Central memory CD4-positive, alpha-beta T cell (primary cell): ENCODE data around the gene GLRX.
A peak's percentile ranks its signal among the peaks of the same experiment; 100 is the strongest.

Experiments used
- DNase-seq: peaks from one replicate; pipeline ENCODE4 v3.0.0; 2022
- total RNA-seq, 3 experiments: gene quantifications; one replicate each; lab custom pipeline; 2026; lab: John Stamatoyannopoulos, UW

Gene GLRX, protein sequence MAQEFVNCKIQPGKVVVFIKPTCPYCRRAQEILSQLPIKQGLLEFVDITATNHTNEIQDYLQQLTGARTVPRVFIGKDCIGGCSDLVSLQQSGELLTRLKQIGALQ
- total RNA-seq = 6.4 to 41.3 (median 28.6) reads per million in 3 experiments

DNA sequence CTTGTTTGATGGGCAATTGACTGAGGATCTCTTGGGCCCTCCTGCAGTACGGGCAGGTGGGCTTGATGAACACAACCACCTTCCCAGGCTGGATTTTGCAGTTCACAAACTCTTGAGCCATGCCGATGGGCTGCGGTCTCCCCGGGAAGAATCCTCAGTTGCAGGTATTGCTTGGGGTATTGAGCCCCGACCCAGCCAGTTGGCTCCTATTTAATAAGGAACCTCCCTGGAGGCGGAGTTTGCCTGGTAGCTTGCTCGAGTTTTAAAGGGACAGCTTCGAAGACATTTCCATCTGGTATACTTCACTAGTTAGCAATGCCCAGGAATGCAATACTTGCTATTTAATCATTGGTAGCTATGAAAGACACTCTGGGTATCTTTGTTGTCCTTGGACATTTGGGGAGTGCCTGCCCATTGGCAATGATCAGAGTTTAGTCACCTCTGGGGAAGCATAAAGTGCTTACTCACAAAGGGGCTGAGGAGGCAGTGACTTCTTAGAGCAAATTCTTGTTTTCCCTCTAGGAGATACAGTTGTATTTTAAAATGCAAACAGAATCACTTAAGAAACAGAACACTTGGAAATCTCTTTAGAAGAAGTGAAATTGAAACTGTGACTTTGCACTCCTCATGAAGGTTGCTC is at the start of gene GLRX:
TSS of gene GLRX (minus strand) at position 185 of the 640 bp plus-strand sequence. CDS start at position 121, 64 bp downstream.
- DNase-seq = peak; percentile 66

DNA sequence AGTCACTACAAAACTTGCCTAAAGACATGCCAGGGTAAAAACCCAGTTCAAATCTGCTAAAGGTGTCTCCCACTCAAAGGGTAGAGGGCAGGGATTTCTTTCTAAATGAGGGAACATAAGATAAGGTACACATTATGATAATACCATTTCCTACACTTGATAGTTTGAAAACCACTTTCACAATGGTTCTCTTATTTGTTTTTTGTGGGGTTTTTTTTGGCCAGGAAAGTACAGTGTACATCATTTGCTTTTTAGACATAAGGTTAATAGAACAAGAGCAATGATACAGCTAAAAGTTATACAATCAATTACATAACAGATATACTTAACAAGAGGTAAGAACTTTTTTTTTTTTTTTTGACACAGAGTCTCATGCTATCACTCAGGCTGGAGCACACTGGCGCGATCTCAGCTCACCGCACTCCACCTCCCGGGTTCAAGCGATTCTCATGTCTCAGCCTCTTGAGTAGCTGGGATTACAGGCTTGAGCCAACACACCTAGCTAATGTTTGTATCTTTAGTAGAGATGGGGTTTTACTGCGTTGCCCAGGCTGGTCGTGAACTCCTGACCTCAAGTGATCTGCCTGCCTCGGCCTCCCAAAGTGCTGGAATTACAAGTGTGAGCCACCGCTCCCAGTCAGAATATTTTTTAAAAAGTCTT is 48.8 kb upstream of the GLRX start:
- DNase-seq = no peak

DNA sequence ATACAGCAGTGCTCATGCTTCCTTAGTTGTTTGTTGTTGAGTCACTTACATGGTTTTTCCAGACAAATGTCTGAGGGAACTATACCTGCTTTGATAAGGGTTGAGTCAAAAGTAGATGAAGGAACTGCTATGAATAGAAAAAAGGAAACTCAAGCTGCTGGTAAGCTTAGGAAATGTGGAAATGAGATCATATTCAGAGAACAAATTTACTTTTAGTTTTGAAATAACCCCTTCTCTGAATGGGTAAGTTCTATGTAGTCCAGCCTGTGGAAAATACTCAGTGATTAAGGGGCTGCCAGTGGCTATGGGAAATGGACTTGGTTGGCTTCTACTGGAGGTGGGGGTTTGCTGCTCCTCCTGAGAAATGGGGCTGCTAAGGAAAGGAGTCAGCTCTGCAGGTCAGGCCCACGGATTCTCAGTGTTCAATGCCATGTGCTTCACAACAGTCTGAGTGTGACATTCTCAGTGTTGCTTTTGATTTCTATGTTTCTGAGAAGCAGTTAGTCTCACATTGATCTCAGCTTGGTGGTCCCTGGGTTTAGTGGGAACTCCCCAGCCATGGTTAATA is 47.7 kb upstream of the GLRX start:
- DNase-seq = no peak

DNA sequence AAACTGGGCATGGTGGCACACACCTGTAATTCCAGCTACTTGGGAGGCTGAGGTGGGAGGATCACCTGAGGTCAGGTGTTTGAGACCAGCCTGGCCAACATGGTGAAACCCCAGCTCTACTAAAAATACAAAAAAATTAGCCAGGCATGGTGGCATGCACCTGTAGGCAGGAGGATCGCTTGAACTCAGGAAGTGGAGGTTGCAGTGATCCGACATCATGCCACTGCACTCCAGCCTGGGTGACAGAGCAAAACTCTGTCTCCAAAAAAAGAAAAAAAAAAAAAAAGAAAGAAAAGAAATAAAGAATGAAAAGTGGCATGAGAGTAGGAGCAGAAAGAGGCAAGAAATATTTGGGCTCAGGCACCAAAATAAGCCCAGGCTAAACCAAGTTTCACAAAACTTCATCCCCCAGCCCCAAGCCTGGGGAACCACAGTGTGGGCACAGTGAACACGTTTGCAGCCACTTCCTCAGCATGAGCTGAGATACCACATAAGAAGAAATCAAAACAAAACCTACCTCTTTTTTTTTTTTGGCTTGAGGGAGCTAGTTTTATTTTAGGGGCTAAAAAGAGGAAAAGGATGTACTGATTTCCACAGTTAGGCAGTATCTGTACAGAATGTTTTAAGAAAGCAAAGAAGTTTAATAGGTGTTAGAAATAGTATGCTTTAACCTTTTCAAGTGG is 46.8 kb upstream of the GLRX start:
- peak; percentile 76 for DNase-seq

DNA sequence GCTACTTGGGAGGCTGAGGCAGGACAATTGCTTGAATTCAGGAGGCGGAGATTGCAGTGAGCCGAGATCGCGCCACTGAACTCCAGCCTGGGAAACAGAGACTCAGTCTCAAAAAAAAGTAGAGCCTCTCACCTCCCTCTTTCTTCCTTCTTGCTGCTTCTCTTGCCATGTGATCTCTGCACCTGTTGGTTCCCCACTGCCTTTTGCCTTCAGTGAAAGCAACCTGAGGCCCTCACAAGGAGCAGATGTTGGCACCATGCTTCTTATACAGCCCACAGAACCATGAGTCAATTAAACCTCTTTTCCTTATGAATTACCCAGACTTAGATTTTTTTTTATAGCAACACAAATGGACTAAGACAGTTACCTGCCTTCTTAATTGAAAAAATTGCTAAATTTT is 45.6 kb upstream of the GLRX start:
- DNase-seq = no peak

DNA sequence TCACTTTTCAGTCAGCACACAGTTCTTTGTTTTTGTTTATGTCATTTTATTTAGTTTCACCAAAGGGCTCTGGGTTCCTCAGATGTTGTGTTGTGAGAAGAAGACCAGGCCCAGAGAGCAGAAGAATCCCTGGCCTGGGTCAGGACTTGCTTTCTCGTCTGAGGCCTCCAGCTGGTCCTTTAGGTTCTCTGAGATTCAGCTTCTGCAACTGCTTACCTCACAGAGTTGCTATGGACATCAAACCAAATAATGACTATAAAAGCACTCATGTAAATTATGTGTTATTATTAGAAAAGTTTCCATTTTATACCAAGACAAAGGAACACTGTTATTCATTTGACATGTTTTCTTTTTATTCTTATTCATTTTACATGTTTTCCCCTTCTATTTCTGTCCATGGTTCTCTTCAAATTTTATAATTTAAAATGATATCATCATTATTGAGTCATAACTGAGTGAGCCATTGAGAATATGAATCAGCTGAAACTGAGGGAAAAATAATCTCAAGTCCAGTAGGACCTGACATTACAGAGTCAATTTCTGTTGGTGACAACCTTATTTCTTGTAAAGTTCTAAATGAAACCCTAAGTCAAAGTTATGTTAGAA is 44.0 kb upstream of the GLRX start:
- DNase-seq = no peak

DNA sequence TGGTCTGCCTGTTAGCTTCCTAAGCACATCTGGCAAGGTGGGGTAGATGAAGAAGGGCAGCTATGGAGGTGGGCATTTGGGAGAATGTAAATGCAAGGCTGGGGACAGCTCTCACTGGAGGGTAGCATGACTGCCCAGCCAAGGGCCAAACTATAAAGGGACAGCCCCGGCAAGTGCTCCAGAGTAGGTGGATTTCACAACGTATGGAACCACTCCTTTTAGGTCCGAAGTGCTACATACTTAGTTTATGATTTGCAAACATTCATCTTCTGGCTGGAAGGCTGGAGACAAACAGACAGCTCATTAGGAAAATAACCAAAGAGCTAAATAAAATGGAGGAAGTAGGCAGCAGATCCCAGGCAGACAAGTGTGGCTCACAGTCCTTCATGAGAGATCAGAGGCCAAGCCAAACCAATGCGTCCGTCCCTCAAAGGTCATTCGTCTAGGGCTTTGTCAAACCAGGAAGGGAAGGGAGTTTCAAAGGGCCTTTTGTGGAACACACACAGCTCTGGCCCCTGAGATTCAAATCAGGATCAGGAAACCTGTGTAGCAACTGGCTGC is 42.5 kb upstream of the GLRX start:
- DNase-seq = no peak

DNA sequence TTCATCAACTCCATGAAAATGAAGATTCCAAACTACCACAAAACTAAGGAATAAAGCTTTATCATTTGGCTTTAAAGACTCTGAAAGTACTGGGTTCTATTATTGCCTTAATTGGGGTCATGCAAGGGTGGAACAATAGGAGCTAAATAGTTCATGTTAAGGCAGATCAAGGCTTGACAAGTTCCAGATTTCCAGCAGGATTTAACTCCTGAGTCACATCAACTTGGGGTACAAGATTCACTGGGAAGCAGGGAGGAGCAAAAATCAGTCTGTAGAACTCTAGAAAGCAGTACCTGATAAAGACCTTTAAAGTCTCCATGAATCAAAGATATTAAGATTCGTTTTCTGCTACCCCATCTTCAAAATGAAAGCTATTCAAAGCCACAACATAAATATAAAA is 41.9 kb upstream of the GLRX start:
- no peak for DNase-seq

DNA sequence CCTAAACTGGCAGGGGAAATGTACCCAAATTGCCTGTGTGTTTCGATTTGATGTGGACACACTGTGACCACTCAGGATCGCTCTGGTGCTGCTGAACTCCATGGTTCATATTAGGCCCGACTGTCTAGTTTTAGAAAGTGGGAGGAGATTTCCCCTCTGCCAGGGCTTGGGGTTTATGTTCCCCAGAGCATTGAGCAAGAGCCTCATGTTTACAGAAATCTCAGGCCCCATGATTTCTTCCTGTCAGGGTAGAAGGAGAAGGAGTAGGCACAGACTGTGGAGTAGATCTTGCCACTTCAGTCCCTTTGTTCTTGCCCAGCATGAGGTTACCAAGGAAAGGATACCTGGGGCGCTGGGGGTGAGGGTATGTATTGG is 40.8 kb upstream of the GLRX start:
- DNase-seq = no peak

DNA sequence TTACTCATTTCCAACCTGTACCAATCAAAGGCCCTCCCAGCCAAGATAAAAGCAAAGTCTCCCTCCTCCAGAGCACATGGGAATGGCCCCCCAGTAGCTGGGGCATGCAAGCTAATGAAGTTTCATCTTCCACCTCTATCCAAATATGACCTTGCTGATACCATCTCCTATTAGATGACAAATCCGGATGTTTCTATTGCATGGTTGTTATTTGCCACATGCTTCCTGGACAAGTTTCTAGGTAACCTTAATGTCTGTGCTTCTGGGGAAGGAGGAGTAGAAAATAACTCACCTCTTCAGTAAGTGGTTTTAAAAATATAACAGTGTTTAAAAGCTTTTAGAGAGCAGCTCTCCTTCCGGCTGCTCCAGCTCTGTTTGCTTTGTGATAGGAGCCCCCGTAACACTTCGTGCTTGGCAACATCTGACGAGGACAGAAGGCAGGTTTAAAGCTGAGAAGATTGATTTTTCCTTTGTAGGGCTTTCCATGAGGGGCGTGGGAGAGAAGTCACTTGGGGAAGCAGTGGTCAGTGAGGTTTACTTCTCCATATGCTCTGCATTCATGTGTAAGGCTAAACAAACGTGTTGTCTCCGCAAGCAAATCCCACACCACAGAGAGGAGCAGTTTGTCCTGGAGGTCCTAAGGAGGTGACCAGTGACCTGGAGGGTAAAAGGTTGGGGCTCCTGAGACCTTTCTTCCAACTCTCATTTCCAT is 40.3 kb upstream of the GLRX start:
- no peak for DNase-seq

DNA sequence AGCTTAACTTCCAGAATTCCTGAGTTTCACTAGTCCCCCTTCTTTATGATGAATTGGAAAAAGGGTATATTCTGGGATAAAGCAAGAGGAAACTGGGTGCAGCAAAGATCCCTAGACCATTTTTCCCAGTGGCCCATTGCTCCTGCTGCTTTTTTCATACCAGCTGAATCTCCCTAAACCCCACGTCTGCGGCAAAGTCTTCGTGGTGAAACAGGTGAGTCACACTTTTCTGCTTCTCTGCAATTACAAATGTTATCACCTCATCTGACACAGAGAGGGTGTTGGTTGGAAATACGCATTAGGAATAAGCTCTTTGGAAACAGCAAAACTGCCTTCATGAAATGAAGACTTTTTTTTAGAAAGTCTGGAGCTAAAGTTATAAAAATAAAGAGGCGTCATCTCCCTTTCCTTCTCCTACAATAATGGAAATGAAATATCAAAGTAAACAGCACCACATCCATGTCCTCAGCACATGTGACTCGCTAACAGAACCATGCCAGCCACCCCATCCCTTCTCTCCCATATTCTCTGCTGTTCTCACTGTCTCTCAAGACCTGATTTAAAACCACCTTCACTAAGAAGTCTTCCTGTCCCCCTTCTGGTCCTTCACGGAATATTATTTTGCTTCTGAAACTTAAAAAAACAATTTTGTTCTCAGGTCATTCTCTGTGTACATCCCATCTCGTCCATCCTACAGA is 39.5 kb upstream of the GLRX start:
- DNase-seq = peak; percentile 10

DNA sequence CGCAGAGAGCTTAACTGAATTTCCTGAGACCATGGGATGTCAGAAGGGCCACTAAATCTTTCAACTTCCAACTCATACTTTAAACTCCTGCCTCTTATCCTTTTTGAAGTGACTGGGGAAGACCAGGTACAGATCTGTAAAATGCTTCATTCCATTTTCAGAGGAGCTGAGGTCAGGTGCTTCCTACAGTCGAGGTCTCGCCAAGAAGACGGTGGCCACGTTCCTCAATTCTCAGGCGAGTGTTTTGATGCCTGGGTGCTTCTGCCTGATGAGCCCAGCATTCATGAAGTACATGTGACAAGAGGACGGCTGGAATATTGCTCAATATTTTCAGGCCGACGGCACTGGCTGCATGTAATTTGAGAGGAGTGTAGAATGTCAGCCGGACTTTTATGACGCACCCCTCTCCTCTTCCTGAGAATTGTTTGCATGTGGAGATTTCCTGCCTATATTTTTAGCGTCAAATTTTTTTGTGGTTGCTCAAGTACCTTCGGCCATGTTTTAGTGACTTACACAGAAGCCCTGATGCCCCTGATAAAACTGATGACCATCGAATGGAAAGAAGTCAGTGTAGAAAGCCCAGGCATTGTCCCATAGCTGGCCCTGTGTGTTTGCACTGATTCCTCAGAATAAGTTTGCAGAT is 38.8 kb upstream of the GLRX start:
- no peak for DNase-seq

DNA sequence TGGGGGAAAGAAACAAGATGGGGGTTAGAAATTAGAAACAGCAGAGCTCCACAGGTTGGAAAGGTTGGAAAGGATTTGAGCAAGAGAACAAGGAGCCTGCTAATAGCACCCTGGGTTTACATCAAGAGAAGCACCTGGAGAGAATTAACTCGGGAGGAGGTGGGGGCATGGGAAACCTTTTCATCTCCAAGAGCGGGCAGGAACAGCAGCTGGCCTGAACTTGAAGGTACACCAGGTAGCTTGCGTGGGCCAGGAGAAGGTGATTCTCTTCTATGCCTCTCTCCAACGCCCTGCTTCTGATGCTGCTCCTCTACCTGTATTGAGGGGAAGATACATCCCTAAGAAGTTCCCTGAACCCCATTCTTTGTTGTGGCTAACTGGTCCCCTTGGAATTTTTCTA is 37.1 kb upstream of the GLRX start:
- no peak for DNase-seq

DNA sequence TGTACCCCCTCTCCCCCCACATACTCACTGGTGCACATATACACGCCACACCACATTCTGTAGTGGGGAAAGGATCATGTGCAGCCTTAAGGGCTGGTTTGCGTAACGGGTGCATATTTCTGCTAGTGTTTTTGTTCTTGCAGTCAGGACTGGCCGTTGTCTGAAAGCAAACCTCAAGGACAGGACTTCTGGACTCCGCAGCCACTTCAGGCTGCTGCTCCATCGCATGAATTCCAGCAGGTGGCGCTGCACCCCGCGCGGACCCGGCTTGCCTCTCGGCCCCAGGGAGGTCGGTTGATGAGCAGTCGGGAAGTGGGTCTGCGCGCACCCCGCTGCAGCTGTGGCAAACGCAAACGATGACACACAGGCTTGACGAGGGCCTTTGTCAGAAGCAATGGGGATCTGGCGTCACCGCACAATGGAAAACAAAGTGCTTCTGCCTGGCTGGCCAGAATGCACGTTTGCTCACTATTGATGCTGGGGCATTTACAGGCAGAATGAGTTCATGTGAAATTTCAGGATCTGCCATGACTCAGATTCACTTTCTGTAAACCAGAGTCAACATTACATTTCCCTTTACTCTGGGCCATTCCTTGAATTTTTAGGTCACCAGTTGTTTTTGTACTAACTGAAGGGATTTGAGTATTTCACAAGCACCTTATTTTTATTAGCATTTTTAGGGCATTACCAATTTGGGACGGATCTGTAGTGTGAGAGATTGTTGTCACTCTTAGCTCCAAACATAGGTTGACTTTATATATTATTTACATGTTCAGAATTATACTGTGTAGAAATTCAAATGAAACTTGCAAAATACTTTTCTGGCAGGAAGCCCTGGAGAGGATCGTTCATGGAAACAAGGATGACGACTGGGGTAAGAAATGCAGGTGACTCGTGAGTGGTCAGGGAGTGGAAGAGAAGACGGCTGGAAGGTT is 36.4 kb upstream of the GLRX start:
- peak; percentile 83 for DNase-seq

DNA sequence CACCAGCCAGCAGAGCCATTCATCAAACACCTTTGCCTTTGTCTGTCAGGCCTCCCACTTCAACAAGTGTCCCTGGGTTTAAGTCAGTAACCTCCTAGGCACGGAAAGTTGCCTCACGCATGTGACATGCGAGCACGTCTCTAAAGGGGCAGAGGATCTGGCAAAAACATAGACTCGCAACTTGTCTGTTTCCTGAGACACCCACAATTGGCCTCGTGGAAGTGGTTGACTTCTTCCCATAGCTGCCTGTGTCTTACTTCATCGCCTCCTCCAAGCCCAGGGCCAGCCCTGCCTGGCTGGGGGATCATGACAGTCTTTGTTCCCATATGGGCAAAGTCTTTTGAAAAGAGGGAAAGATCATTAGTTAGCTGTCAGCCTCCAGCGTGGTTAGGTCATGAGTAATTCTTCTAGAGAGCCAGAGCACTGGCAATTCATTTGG is 35.5 kb upstream of the GLRX start:
- DNase-seq = no peak

DNA sequence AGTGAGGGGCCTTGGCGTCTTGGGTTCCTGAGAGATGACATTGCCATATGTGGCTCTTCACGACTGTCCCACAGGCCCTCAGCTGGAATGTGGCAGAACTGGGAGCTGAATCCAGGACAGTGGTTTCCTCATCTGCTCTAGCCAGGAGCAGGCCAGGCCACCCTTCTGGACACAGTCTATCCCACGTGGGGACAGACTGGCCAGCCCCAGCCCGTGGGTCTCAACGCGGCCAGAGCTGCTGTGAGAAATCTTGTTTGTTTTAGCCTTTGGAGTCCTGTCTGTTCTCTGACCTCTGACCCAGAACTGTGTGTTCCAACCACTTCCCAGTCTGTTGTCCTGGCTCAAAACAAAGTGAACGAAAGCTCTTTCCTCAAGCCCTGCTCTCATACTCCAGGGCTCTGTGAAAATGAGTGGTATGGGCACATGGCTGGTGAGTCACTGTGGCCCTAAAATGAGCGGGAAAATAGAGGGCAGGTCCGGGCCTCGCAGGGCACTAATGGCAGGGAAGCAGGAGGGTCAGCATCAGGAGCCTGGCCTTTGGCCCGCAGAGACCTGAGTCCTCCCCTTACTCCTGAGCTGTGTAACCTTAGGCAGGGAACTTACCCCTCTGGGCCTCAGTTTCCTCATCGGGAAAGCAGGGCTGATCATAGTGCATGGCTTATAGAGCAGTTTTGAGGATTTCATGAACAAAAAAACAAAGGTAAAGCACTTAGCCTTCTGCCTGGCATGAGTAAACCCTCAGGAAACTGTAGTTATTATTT is 34.8 kb upstream of the GLRX start:
- no peak for DNase-seq

DNA sequence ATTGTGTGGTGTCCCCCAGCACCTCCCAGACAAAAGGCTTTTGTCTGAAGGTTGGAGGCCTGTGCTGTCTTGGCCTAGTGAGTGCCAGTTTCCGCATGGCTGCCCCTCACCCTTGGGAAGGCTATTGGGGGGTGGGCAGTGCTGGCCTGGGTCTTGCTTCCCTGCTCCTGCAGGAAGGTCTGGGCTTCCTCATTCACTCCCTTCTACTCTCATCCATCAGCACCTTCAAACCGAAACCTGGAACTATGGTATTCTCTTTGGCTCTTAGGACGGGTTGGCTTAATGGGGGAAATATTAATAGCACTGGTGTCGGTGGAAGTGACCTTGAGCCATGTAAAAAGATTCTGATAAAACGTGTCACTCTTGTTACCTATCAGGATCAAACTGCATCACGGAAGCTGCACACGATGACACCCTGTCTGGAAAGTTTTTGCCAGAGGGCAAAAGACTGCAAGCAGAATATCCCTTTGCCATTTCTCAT is 34.0 kb upstream of the GLRX start:
- no peak for DNase-seq

DNA sequence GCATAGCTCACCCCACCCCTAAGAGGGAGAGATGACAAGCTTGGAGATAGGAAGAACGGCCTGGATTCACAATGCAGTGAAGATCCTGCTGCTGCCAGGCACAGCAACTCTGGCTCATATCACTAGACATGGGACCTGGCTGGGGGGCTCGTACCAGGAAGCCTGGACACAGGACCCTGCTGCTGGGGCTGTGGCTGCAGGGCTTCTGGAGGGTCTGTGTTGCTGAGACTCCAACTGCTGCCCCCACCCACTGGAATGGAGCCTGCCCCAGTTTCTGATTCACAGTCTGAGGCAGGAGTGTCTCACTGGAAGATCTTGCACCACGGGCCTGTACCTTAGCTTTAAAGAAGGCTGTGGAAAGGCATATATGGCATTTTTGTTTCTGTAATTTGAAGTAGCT is 31.0 kb upstream of the GLRX start:
- DNase-seq = no peak

DNA sequence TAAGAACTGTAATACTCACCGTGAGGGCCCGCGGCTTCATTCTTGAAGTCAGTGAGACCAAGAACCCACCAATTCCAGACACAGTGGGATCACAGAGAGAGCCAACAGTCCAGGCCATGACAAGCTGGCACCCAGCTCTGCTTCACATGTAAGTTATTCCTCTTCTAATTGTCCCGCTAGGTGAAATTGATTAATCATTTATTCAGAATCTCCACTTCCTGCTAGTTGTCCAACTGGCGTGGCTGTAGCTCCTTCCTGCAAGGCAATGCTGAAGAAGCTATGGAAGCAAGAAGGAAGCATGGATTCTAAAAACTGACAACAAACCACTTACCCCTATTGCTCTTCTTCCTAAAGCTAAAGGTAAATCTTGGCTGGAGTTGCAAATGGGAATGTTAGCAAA is 30.0 kb upstream of the GLRX start:
- no peak for DNase-seq
